Right hindlimb (tissue), 1 donor: ENCODE results near the gene SPDYE3.
A peak's percentile ranks its signal among the peaks of the same experiment; 100 is the strongest.
"Not testable (repeated sequence)": the region's sequence is repeated elsewhere in the genome, so short reads cannot be mapped to it uniquely, and the experiment has no call there.

Source experiments
- DNase-seq: peaks from one replicate; pipeline ENCODE4 v3.0.0-alpha.2; 2018

Gene SPDYE3

GRCh38 chr7:100307402-100307801 lies at the start of gene SPDYE3:
SPDYE3 (plus strand) TSS chr7:100307702; CDS start chr7:100307886, 184 bp downstream.
- DNase-seq: not testable (repeated sequence)

- DNase-seq: not testable (repeated sequence)
These were observed 47.5 kb upstream of the SPDYE3 start for GRCh38 chr7:100259984-100260383.

GRCh38 chr7:100262896-100263295 lies 44.6 kb upstream of the SPDYE3 start:
- DNase-seq: not testable (repeated sequence)

GRCh38 chr7:100264223-100264622 lies 43.3 kb upstream of the SPDYE3 start:
- not testable (repeated sequence) for DNase-seq

GRCh38 chr7:100264669-100265165 lies 42.8 kb upstream of the SPDYE3 start:
- not testable (repeated sequence) for DNase-seq

- not testable (repeated sequence) for DNase-seq
These were observed 41.7 kb upstream of the SPDYE3 start for GRCh38 chr7:100265851-100266250.

- DNase-seq: no peak
These were observed 40.7 kb upstream of the SPDYE3 start for GRCh38 chr7:100266576-100267354.

- DNase-seq: no peak
These were observed 39.9 kb upstream of the SPDYE3 start for GRCh38 chr7:100267648-100268047.

GRCh38 chr7:100268882-100269281 lies 38.6 kb upstream of the SPDYE3 start:
- DNase-seq: not testable (repeated sequence)

- DNase-seq: not testable (repeated sequence)
These were observed 38.0 kb upstream of the SPDYE3 start for GRCh38 chr7:100269306-100270045.

GRCh38 chr7:100270046-100270918 lies 37.2 kb upstream of the SPDYE3 start:
- DNase-seq: peak; percentile 39

- DNase-seq: peak; percentile 47
These were observed 36.4 kb upstream of the SPDYE3 start for GRCh38 chr7:100270941-100271593.

GRCh38 chr7:100271716-100272537 lies 35.6 kb upstream of the SPDYE3 start:
- peak; percentile 98 for DNase-seq

GRCh38 chr7:100272538-100272902 lies 35.0 kb upstream of the SPDYE3 start:
- DNase-seq: not testable (repeated sequence)

- no peak for DNase-seq
These were observed 32.4 kb upstream of the SPDYE3 start for GRCh38 chr7:100275120-100275519.

- DNase-seq: not testable (repeated sequence)
These were observed 31.4 kb upstream of the SPDYE3 start for GRCh38 chr7:100276126-100276525.

GRCh38 chr7:100282069-100282608 lies 25.4 kb upstream of the SPDYE3 start:
- DNase-seq: not testable (repeated sequence)

- not testable (repeated sequence) for DNase-seq
These were observed 24.4 kb upstream of the SPDYE3 start for GRCh38 chr7:100283147-100283546.

GRCh38 chr7:100287191-100287969 lies 20.1 kb upstream of the SPDYE3 start:
- not testable (repeated sequence) for DNase-seq

- DNase-seq: not testable (repeated sequence)
These were observed 19.2 kb upstream of the SPDYE3 start for GRCh38 chr7:100288258-100288657.
